ENCODE data around the gene CREB3L2. TPM values are rescaled to one million over a fixed set of nuclear protein-coding genes. Genes with fewer than 3 reads are reported as not detected.

Gene CREB3L2
- total RNA-seq, 1 donor from 2014 or later, result 50.6 TPM

DNA sequence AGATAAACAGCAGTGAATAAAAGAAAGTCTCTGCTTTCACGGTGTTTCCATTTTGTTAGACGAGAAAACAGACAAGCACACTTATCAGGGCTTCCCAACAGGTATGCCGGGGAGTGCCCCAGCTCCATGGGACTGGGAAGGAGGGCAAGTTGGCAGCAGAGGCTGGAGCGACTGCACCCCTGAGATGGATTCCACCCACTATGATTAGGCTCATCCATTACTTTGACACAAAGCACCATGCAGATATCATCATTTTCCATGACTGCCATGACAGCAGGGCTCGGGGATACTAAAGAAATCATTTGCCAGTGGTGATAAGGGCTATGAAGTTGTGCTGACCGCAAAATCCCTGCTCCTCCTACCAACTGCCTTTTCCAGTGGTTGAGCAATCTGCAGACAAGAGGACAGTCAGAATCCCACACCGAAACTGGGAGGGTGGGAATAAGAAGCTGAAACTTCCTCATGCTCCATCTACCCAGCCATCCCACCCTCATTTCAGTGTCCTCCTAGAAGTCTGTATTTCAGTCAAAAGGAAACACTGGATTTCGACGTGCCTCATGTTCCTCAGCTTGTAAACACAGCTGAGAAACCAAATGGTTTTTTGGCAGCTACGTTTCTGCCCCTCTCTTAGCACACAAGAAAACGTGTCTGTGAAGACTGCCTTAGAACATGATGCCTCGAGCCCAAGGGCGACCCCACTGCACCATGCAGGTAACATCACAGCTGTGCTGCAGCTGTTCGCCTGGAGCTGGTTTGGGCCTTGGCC is 15.5 kb downstream of the CREB3L2 start:
- Mint-ChIP-seq H3K27me3 (ENCODE audit: unreplicated experiment) (peaks cover 3% of the 10 kb centered on the region), H3K4me1 (ENCODE audit: unreplicated experiment) (peaks cover 27% of the 10 kb centered on the region)
- no peak for DNase-seq (ENCODE audit: low spot score)

DNA sequence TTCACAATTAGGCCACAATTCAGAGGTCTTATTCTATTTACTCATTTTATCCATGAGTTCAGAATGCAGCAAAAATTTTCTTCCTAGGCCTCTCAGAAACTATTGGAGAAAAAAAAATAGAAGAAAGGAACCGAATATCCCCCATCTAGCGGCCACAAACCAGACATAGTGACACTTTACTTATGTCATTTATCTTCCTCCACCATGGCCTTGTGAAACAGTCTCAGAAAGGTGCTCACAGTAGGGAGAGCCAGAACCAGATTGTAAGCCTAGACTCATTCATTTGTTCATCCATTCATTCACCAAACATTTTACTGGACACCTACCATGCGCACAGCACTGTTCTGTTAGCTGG is 16.0 kb downstream of the CREB3L2 start:
- Mint-ChIP-seq H3K27ac (ENCODE audit: unreplicated experiment) (no peak overlapping the region), H3K27me3 (ENCODE audit: unreplicated experiment) (peaks cover 3% of the 10 kb centered on the region), H3K4me1 (ENCODE audit: unreplicated experiment) (peaks cover 27% of the 10 kb centered on the region), H3K36me3 (ENCODE audit: low read depth, unreplicated experiment) (peaks cover 19% of the 10 kb centered on the region), H3K9me3 (ENCODE audit: unreplicated experiment) (no peaks in the 10 kb centered on the region), H3K4me3 (ENCODE audit: unreplicated experiment) (no peak overlapping the region)
- TF ChIP-seq, protein P1, sequence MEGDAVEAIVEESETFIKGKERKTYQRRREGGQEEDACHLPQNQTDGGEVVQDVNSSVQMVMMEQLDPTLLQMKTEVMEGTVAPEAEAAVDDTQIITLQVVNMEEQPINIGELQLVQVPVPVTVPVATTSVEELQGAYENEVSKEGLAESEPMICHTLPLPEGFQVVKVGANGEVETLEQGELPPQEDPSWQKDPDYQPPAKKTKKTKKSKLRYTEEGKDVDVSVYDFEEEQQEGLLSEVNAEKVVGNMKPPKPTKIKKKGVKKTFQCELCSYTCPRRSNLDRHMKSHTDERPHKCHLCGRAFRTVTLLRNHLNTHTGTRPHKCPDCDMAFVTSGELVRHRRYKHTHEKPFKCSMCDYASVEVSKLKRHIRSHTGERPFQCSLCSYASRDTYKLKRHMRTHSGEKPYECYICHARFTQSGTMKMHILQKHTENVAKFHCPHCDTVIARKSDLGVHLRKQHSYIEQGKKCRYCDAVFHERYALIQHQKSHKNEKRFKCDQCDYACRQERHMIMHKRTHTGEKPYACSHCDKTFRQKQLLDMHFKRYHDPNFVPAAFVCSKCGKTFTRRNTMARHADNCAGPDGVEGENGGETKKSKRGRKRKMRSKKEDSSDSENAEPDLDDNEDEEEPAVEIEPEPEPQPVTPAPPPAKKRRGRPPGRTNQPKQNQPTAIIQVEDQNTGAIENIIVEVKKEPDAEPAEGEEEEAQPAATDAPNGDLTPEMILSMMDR (IDR thresholded peaks at IDR 0.05; ENCODE audit: unreplicated experiment), result no peak
- no peak for DNase-seq (ENCODE audit: low spot score)

More for the DNA sequence above, 15.5 kb downstream of the CREB3L2 start:
- Mint-ChIP-seq H3K9me3 (ENCODE audit: unreplicated experiment) (no peaks in the 10 kb centered on the region), H3K27ac (ENCODE audit: unreplicated experiment) (no peak overlapping the region), H3K36me3 (ENCODE audit: low read depth, unreplicated experiment) (peaks cover 19% of the 10 kb centered on the region), H3K4me3 (ENCODE audit: unreplicated experiment) (no peak overlapping the region)
- TF ChIP-seq, protein P1 (IDR thresholded peaks at IDR 0.05; ENCODE audit: unreplicated experiment), result no peak

DNA sequence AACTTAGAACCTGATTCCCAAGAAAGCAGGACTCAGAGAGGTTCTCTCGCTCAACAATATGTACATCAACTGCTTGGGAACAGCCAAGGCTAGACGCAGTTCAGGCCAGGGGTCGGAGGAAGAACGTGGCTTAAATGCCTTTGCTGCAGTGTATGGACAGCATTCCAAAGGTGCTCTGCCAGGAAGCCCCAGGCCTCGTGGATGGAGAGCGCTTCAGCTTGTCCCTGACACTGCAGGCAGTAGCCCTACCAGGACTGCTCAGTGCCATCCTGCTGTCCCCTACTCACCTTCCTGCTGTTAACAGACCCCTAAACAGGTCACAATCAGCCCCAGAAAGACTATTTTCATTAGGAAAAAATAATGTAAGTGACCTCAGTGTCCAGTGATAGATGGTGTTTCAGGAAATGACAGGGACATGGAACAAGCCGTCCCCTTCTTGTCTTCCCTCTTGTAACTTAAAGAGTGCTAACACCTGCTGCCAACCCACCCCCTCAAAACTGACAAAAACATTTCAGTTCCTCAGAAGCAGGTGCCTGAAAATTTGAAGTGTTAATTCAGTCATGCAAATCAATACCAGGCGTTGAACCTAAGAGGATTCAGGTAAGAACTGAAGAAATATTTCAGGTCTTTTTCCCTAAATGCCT is 16.5 kb downstream of the CREB3L2 start:
- H3K27me3 Mint-ChIP-seq (ENCODE audit: unreplicated experiment), result peaks cover 3% of the 10 kb centered on the region
- H3K9me3 Mint-ChIP-seq (ENCODE audit: unreplicated experiment), result no peaks in the 10 kb centered on the region
- H3K36me3 Mint-ChIP-seq (ENCODE audit: low read depth, unreplicated experiment), result peaks cover 19% of the 10 kb centered on the region
- H3K4me3 Mint-ChIP-seq (ENCODE audit: unreplicated experiment), result no peak overlapping the region
- no peak overlapping the region for H3K27ac Mint-ChIP-seq (ENCODE audit: unreplicated experiment)
- peaks cover 27% of the 10 kb centered on the region for H3K4me1 Mint-ChIP-seq (ENCODE audit: unreplicated experiment)
- DNase-seq (ENCODE audit: low spot score), result no peak
- TF ChIP-seq, protein P1 (IDR thresholded peaks at IDR 0.05; ENCODE audit: unreplicated experiment), result no peak

DNA sequence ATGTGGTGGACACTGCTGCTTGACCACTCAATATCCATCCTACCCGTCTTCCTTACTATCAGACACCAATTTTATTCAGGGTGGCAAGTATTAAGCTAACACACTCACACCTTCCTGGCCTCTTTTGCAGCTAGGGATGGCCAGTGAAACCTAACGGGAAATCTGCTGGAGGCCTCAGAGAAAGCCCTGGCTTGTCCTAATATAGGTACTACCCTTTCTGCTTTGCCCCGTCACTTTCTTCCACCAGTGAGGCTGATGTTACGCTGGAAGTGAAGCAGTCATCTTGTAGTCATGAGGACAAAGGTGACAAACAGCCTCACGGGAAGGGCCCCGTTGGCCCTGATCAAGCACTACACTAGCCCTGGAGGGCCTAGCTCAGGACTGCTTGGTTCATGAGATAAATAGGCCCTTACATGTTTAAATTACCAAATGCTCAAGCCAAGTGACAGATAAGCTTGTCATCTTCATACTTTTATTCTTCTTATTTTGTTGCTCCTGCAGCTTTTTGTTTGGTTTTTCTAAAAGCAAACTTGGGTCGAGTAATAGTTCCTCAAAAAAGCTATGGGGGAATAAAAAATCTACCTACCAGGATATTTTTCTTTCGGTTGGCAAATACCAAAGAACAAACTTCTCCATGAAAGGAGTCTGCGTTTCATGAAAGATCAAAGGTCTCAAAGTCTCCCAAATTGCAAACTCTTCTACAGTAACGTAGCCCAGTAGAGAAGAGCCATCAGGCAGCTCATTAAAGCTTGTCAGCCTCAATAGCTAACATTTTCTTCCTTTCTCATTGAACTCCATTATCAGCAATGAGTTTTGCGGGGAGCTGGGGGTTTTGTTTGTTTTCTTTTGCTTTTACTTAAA is 17.5 kb downstream of the CREB3L2 start:
- DNase-seq (ENCODE audit: low spot score), result no peak
- Mint-ChIP-seq H3K9me3 (ENCODE audit: unreplicated experiment) (no peaks in the 10 kb centered on the region), H3K27ac (ENCODE audit: unreplicated experiment) (no peak overlapping the region), H3K4me3 (ENCODE audit: unreplicated experiment) (no peak overlapping the region), H3K36me3 (ENCODE audit: low read depth, unreplicated experiment) (peaks cover 23% of the 10 kb centered on the region), H3K27me3 (ENCODE audit: unreplicated experiment) (peaks cover 3% of the 10 kb centered on the region), H3K4me1 (ENCODE audit: unreplicated experiment) (peaks cover 27% of the 10 kb centered on the region)
- TF ChIP-seq, protein P1 (IDR thresholded peaks at IDR 0.05; ENCODE audit: unreplicated experiment), result no peak
